ENCODE results near the gene MOB2. TPM values are rescaled to one million over a fixed set of nuclear protein-coding genes. Genes with fewer than 3 reads are reported as not detected.

MOB2 gene
- total and polyA plus RNA-seq, 4 donors, result 31.6 to 45.2 (median 36.4) TPM

- H3K4me3 ChIP-seq, result no peak overlapping the region
- no peaks in the 10 kb centered on the region for H3K27me3 ChIP-seq (ENCODE audit: control insufficient read depth in 3 of 3, insufficient read depth in 3 of 3, low read length in 2 of 3)
- no peak for DNase-seq
- WGBS, 2 donors, result 88% methylated on average over 19 of the region's 19 CpGs
- no peaks in the 10 kb centered on the region for H3K9me3 ChIP-seq (ENCODE audit: control insufficient read depth in 4 of 4, insufficient read depth in 3 of 4, low read length in 3 of 4)
- no peak for ATAC-seq (ENCODE audit: insufficient read depth, low FRiP score)
- no peaks in the 10 kb centered on the region for H3K4me1 ChIP-seq (ENCODE audit: control insufficient read depth in 5 of 5, insufficient read depth in 5 of 5, low read length in 5 of 5)
- no peak overlapping the region for H3K9ac ChIP-seq (ENCODE audit: insufficient read depth in 1 of 2, low read length in 2 of 2)
- peaks cover 4 to 60% (median 9%) of the 10 kb centered on the region in 4 donors for H3K36me3 ChIP-seq (ENCODE audit: control insufficient read depth in 4 of 4, insufficient read depth in 4 of 4, low read length in 4 of 4)
- H3K27ac ChIP-seq (ENCODE audit: low read depth in 1 of 2, low read length in 1 of 2), result no peak overlapping the region
- TF ChIP-seq, protein P1, sequence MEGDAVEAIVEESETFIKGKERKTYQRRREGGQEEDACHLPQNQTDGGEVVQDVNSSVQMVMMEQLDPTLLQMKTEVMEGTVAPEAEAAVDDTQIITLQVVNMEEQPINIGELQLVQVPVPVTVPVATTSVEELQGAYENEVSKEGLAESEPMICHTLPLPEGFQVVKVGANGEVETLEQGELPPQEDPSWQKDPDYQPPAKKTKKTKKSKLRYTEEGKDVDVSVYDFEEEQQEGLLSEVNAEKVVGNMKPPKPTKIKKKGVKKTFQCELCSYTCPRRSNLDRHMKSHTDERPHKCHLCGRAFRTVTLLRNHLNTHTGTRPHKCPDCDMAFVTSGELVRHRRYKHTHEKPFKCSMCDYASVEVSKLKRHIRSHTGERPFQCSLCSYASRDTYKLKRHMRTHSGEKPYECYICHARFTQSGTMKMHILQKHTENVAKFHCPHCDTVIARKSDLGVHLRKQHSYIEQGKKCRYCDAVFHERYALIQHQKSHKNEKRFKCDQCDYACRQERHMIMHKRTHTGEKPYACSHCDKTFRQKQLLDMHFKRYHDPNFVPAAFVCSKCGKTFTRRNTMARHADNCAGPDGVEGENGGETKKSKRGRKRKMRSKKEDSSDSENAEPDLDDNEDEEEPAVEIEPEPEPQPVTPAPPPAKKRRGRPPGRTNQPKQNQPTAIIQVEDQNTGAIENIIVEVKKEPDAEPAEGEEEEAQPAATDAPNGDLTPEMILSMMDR (IDR thresholded peaks at IDR 0.05; ENCODE audit: control extremely low read depth, extremely low read depth), result no peak
Observed at GRCh38 chr11:1469287-1469910, 17.2 kb downstream of the MOB2 start.

DNA sequence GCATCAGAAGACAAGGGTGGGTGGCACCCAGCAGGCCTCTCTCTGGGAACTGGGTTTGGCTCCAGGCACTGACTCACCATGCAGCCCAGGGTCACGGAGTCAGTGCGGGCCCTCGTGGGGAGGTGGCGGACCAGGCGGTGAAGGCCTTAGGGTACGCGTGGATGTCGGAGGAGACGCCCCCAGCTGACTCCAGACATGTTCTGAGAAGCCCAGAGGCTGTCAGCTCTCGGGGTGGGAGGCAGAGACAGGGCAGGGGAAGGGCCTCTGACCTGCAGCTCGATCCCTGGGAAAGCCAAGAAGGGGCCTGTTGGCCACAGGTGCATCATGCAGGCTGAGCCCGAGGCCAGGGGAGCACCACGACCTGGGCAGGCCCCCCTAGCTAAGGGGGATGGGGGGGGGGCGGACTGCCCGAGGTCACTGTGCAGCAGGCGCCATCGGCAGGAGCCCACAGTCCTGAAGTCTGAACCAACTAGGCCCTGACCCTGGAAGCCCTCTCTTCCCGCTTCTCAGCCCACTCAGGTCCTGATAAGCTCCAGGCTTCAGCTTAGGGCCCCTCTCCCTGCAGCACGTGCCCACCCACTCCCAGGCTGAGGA lies 18.0 kb downstream of the MOB2 start:
- H3K4me1 ChIP-seq (ENCODE audit: control insufficient read depth in 5 of 5, insufficient read depth in 5 of 5, low read length in 5 of 5), result no peaks in the 10 kb centered on the region
- H3K36me3 ChIP-seq (ENCODE audit: control insufficient read depth in 4 of 4, insufficient read depth in 4 of 4, low read length in 4 of 4), result peaks cover 4 to 56% (median 9%) of the 10 kb centered on the region in 4 donors
- TF ChIP-seq, protein P1 (IDR thresholded peaks at IDR 0.05; ENCODE audit: control extremely low read depth, extremely low read depth), result no peak
- H3K4me3 ChIP-seq, result no peak overlapping the region
- DNase-seq (no peak), ATAC-seq (ENCODE audit: insufficient read depth, low FRiP score) (no peak)
- H3K9ac ChIP-seq (ENCODE audit: insufficient read depth in 1 of 2, low read length in 2 of 2), result no peak overlapping the region
- 92 to 95% methylated on average over 19 of the region's 19 CpGs for WGBS, 2 donors
- no peaks in the 10 kb centered on the region for H3K9me3 ChIP-seq (ENCODE audit: control insufficient read depth in 4 of 4, insufficient read depth in 3 of 4, low read length in 3 of 4)
- no peak overlapping the region for H3K27ac ChIP-seq (ENCODE audit: low read depth in 1 of 2, low read length in 1 of 2)
- H3K27me3 ChIP-seq (ENCODE audit: control insufficient read depth in 3 of 3, insufficient read depth in 3 of 3, low read length in 2 of 3), result no peaks in the 10 kb centered on the region

GRCh38 chr11:1468002-1468401 lies 18.6 kb downstream of the MOB2 start:
- peaks cover 0 to 51% (median 9%) of the 10 kb centered on the region in 4 donors for H3K36me3 ChIP-seq (ENCODE audit: control insufficient read depth in 4 of 4, insufficient read depth in 4 of 4, low read length in 4 of 4)
- no peaks in the 10 kb centered on the region for H3K27me3 ChIP-seq (ENCODE audit: control insufficient read depth in 3 of 3, insufficient read depth in 3 of 3, low read length in 2 of 3)
- no peak overlapping the region for H3K27ac ChIP-seq (ENCODE audit: low read depth in 1 of 2, low read length in 1 of 2)
- no peaks in the 10 kb centered on the region for H3K4me1 ChIP-seq (ENCODE audit: control insufficient read depth in 5 of 5, insufficient read depth in 5 of 5, low read length in 5 of 5)
- H3K9me3 ChIP-seq (ENCODE audit: control insufficient read depth in 4 of 4, insufficient read depth in 3 of 4, low read length in 3 of 4), result no peaks in the 10 kb centered on the region
- 94 to 95% methylated on average over 17 to 18 of the region's 18 CpGs for WGBS, 2 donors
- TF ChIP-seq, protein P1 (IDR thresholded peaks at IDR 0.05; ENCODE audit: control extremely low read depth, extremely low read depth), result no peak
- ATAC-seq (ENCODE audit: insufficient read depth, low FRiP score), result no peak
- DNase-seq, result no peak
- no peak overlapping the region for H3K9ac ChIP-seq (ENCODE audit: insufficient read depth in 1 of 2, low read length in 2 of 2)
- no peak overlapping the region for H3K4me3 ChIP-seq
